K562 (cell line): ENCODE measurements around the gene ZNRF2. TPM values are rescaled to one million over a fixed set of nuclear protein-coding genes. Genes with fewer than 3 reads are reported as not detected.

Source experiments
- CBX2 ChIP-seq: fragments of 200-600 bp; sonication (generic); IDR thresholded peaks from one replicate; pipeline ENCODE4 v1.6.1; 2012; ENCODE audit warnings: mild to moderate bottlenecking, low read length, inconsistent platforms; ENCODE audit not compliant: insufficient read depth, poor library complexity, severe bottlenecking
- FOXJ2 ChIP-seq: fragments of 200-800 bp; sonication (Bioruptor generic); IDR thresholded peaks from 2 replicates; pipeline ENCODE4 v1.6.1; 2016; ENCODE audit warnings: missing genetic modification characterization, missing compliant biosample characterization
- IRF9 ChIP-seq: fragments of 450-650 bp; IDR thresholded peaks from 2 replicates; pipeline ENCODE4 v1.6.1; 2016; ENCODE audit warnings: missing biosample characterization, missing genetic modification characterization
- LARP7 ChIP-seq: fragments of 450-650 bp; IDR thresholded peaks from 2 replicates; pipeline ENCODE4 v1.6.1; 2016
- NR0B1 ChIP-seq: fragments of 450-650 bp; IDR thresholded peaks from one replicate; pipeline ENCODE4 v1.6.1; 2018; ENCODE audit warnings: mild to moderate bottlenecking, moderate library complexity; ENCODE audit not compliant: partially characterized antibody
- NR2C2 ChIP-seq, 2 experiments: fragments of 200-800 bp in 1 of 2; sonication (Bioruptor generic) in 1 of 2; sonication (generic) in 1 of 2; formaldehyde crosslinking in 1 of 2; IDR thresholded peaks; 2 replicates each; pipeline versions ENCODE4 v1.6.1 to v1.8.0; 2016 to 2022; ENCODE audit warnings: mild to moderate bottlenecking in 1 of 2, missing compliant biosample characterization in 1 of 2, missing genetic modification characterization in 1 of 2, missing genetic modification reagents in 1 of 2
- OTX1 ChIP-seq: fragments of 450-650 bp; formaldehyde crosslinking; IDR thresholded peaks from 2 replicates; pipeline ENCODE4 v1.4.0; 2022; ENCODE audit warnings: mild to moderate bottlenecking
- SLC30A9 ChIP-seq: fragments of 250-450 bp; sonication (Bioruptor Pico); IDR thresholded peaks from 2 replicates; pipeline ENCODE4 v1.8.0; 2022; ENCODE audit warnings: mild to moderate bottlenecking, moderate library complexity
- SMAD1 ChIP-seq: fragments of 150-350 bp; IDR thresholded peaks from 2 replicates; pipeline ENCODE4 v1.6.1; 2014; ENCODE audit warnings: low read length, low read depth; ENCODE audit not compliant: partially characterized antibody
- TBL1XR1 ChIP-seq, 2 experiments: IDR thresholded peaks; 2 replicates each; pipeline ENCODE4 v1.6.1; 2012; ENCODE audit warnings: improper control_type of control experiment in 2 of 2, low read length in 2 of 2, mild to moderate bottlenecking in 1 of 2
- TFE3 ChIP-seq: fragments of 450-650 bp; formaldehyde crosslinking; IDR thresholded peaks from 2 replicates; pipeline ENCODE4 v1.4.0; 2020; ENCODE audit warnings: mild to moderate bottlenecking, mixed read lengths
- ZFP30 ChIP-seq: fragments of 250-450 bp; sonication (Bioruptor Pico); IDR thresholded peaks from 2 replicates; pipeline ENCODE4 v1.8.0; 2022; ENCODE audit warnings: moderate library complexity, mild to moderate bottlenecking, inconsistent platforms, borderline replicate concordance
- ZNF133 ChIP-seq: fragments of 250-450 bp; sonication (Bioruptor Pico); IDR thresholded peaks from 2 replicates; pipeline ENCODE4 v1.4.0; 2020; ENCODE audit warnings: mild to moderate bottlenecking
- ZNF146 ChIP-seq: IDR thresholded peaks from one replicate; pipeline ENCODE4 v1.6.1; 2018; ENCODE audit warnings: missing compliant biosample characterization; ENCODE audit not compliant: unreplicated experiment
- ZNF449 ChIP-seq: fragments of 250-450 bp; sonication (Bioruptor Pico); IDR thresholded peaks from 2 replicates; pipeline ENCODE4 v1.8.0; 2022; ENCODE audit warnings: moderate library complexity, mild to moderate bottlenecking, inconsistent platforms
- ZNF778 ChIP-seq: fragments of 450-650 bp; formaldehyde crosslinking; IDR thresholded peaks from 2 replicates; pipeline ENCODE4 v1.4.0; 2020; ENCODE audit warnings: mild to moderate bottlenecking, moderate library complexity
- ZNF79 ChIP-seq: fragments of 250-450 bp; sonication (Bioruptor Pico); IDR thresholded peaks from 2 replicates; pipeline ENCODE4 v1.4.0; 2020; ENCODE audit warnings: low read depth, mild to moderate bottlenecking, moderate library complexity
- polyA plus RNA-seq, 8 experiments: library from polyadenylated mRNA; depleted of rRNA in 4 of 8; stranded (reverse) in 5 of 8; unstranded in 3 of 8; fragments of >200 nt; fragmentation: Nextera tagmentation in 2 of 8; fragmentation: Illumina TruSeq in 1 of 8; extraction: Ambion mirVana in 2 of 8; extraction: Trizol in 1 of 8; gene quantifications; 2 replicates each; pipeline versions ENCODE4 v1.2.1 to v1.2.3, GENCODE V29; 2011 to 2014; ENCODE audit warnings: inconsistent platforms in 1 of 8, missing spikeins in 1 of 8
- total RNA-seq, 7 experiments: library from RNA; depleted of rRNA in 6 of 7; stranded (reverse); fragments of >200 nt in 6 of 7; fragmentation: Illumina TruSeq in 2 of 7; extraction: Trizol in 2 of 7; gene quantifications; 2 replicates each; pipeline versions ENCODE4 v1.2.1 to v1.2.3, GENCODE V29; 2011 to 2021; ENCODE audit warnings: low replicate concordance in 1 of 7
- TF ChIP-seq, protein P1 (sequence below): sonication (generic); formaldehyde crosslinking; IDR thresholded peaks from 2 replicates; pipeline ENCODE4 v1.8.0; 2022; ENCODE audit warnings: mild to moderate bottlenecking, missing genetic modification reagents
- TF ChIP-seq, protein P2 (sequence below): sonication (generic); formaldehyde crosslinking; IDR thresholded peaks from 2 replicates; pipeline ENCODE4 v1.8.0; 2022; ENCODE audit warnings: mild to moderate bottlenecking, missing genetic modification reagents
- TF ChIP-seq, protein P3 (sequence below): sonication (generic); formaldehyde crosslinking; IDR thresholded peaks from 2 replicates; pipeline ENCODE4 v1.9.0; 2022; ENCODE audit warnings: mild to moderate bottlenecking, missing genetic modification reagents

ZNRF2 gene
- total and polyA plus RNA-seq, 9 of the 15 experiments (the other 6 are each of a cell fraction or from before 2014, with no cell fraction given): 1.1 to 13.9 (median 5.5) TPM

- TF ChIP-seq NR2C2 (CRISPR knock-in tag; IDR thresholded peaks at IDR 0.05) (no peak), NR2C2 (tag; IDR thresholded peaks at IDR 0.05) (0 out of 2 replicates have a peak, but pooled peaks have one; percentile 17), SMAD1 (no peak), ZNF449 (no peak), NR0B1 (no peak), SLC30A9 (no peak), OTX1 (CRISPR knock-in tag) (no peak), TBL1XR1 (IDR thresholded peaks at IDR 0.05; ENCODE audit: low read length in 2 of 2) (no peak), ZNF79 (CRISPR knock-in tag) (no peak), ZNF146 (CRISPR knock-in tag) (no peak), TFE3 (CRISPR knock-in tag) (no peak), IRF9 (no peak), CBX2 (no peak), FOXJ2 (tag) (no peak), ZFP30 (no peak), ZNF778 (no peak), LARP7 (no peak), ZNF133 (CRISPR knock-in tag) (no peak)
- TF ChIP-seq, protein P1, sequence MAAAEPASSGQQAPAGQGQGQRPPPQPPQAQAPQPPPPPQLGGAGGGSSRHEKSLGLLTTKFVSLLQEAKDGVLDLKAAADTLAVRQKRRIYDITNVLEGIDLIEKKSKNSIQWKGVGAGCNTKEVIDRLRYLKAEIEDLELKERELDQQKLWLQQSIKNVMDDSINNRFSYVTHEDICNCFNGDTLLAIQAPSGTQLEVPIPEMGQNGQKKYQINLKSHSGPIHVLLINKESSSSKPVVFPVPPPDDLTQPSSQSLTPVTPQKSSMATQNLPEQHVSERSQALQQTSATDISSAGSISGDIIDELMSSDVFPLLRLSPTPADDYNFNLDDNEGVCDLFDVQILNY: no peak
- TF ChIP-seq, protein P2, sequence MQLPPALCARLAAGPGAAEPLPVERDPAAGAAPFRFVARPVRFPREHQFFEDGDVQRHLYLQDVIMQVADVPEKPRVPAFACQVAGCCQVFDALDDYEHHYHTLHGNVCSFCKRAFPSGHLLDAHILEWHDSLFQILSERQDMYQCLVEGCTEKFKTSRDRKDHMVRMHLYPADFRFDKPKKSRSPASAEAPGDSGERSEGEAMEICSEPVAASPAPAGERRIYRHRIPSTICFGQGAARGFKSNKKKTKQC: no peak
- TF ChIP-seq, protein P3, sequence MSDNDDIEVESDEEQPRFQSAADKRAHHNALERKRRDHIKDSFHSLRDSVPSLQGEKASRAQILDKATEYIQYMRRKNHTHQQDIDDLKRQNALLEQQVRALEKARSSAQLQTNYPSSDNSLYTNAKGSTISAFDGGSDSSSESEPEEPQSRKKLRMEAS (CRISPR knock-in tag): peak; percentile 37; the same call in 1 of the 2 replicates
Measured at GRCh38 chr7:30285536-30286284, 1.3 kb downstream of the ZNRF2 start (continued).
